Calu3 (cell line): Measurements from ENCODE around the gene TENM4. TPM values are rescaled to one million over a fixed set of nuclear protein-coding genes. Genes with fewer than 3 reads are reported as not detected.

Experiments used
- BruUV-seq: library from RNA; stranded (reverse); fragments of 400-500 nt; replicated peaks from 2 replicates; lab custom pipeline; 2021; lab: Mats Ljungman, UMichigan
- CTCF ChIA-PET: fragments of 300-600 bp; sonication (Branson Sonifier 250); formaldehyde crosslinking; loops from one replicate; lab custom pipeline; 2022; ENCODE audit warnings: antibody characterized with exemption; lab: Charles Lee
- DNase-seq: peaks from one replicate; pipeline ENCODE4 v3.0.0; 2022
- H3K27ac Mint-ChIP-seq: one replicate; pipeline ENCODE4 v1.8.0; 2022; ENCODE audit warnings: mixed read lengths; ENCODE audit not compliant: unreplicated experiment
- H3K27me3 Mint-ChIP-seq: one replicate; pipeline ENCODE4 v1.8.0; 2022; ENCODE audit warnings: mixed read lengths; ENCODE audit not compliant: unreplicated experiment
- H3K36me3 Mint-ChIP-seq: one replicate; pipeline ENCODE4 v1.8.0; 2022; ENCODE audit warnings: mild to moderate bottlenecking, moderate library complexity, mixed read lengths; ENCODE audit not compliant: insufficient read depth, unreplicated experiment
- H3K4me1 Mint-ChIP-seq: one replicate; pipeline ENCODE4 v1.8.0; 2022; ENCODE audit warnings: mild to moderate bottlenecking, low read depth, mixed read lengths; ENCODE audit not compliant: unreplicated experiment
- H3K4me3 Mint-ChIP-seq: one replicate; pipeline ENCODE4 v1.8.0; 2022; ENCODE audit warnings: mild to moderate bottlenecking, low read depth, moderate library complexity, mixed read lengths; ENCODE audit not compliant: unreplicated experiment
- H3K9me3 Mint-ChIP-seq: one replicate; pipeline ENCODE4 v1.8.0; 2022; ENCODE audit warnings: low read depth, mixed read lengths; ENCODE audit not compliant: unreplicated experiment
- intact Hi-C: fragments of 100-400 bp; cut with micrococcal nuclease; formaldehyde crosslinking; loops from one replicate; pipeline ENCODE4 v1.10.0; 2022; ENCODE audit not compliant: unreplicated experiment
- total RNA-seq: library from RNA; stranded (reverse); gene quantifications from 2 replicates; pipeline ENCODE4 v1.2.3, GENCODE V29; 2022
- TF ChIP-seq, protein P1 (sequence below): fragments of 200-600 bp; IDR thresholded peaks from one replicate; pipeline ENCODE4 v1.8.0; 2022; ENCODE audit warnings: antibody characterized with exemption; ENCODE audit not compliant: unreplicated experiment

Gene TENM4
- total RNA-seq, 1 experiment from 2014 or later, result not detected

DNA sequence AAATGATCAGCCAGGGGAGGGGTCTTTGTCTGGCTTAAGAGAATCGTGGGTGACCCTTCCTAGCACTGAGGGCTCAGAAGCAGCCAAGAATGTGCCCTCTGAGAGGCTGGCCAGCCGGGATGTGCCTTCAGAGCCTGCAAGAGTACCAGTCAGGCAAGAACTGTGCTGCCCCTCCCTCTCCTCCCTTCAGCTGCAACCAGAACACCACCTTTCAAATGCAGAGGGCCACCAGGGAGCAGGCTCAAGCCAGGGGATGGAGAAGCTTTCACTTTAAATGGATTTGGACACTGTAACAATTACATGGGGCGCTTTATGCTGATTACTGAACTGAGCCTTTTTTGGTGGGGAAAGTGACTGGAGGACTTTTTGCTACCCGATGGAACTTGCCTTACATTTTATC is 44.9 kb upstream of the TENM4 start:
- Mint-ChIP-seq H3K36me3 (no peaks in the 10 kb centered on the region), H3K27ac (no peak overlapping the region), H3K27me3 (peaks cover 7% of the 10 kb centered on the region), H3K4me3 (no peak overlapping the region), H3K9me3 (peaks cover 5% of the 10 kb centered on the region), H3K4me1 (no peaks in the 10 kb centered on the region)
- no peak for DNase-seq
- CTCF ChIA-PET, result no interaction called here
- TF ChIP-seq, protein P1, sequence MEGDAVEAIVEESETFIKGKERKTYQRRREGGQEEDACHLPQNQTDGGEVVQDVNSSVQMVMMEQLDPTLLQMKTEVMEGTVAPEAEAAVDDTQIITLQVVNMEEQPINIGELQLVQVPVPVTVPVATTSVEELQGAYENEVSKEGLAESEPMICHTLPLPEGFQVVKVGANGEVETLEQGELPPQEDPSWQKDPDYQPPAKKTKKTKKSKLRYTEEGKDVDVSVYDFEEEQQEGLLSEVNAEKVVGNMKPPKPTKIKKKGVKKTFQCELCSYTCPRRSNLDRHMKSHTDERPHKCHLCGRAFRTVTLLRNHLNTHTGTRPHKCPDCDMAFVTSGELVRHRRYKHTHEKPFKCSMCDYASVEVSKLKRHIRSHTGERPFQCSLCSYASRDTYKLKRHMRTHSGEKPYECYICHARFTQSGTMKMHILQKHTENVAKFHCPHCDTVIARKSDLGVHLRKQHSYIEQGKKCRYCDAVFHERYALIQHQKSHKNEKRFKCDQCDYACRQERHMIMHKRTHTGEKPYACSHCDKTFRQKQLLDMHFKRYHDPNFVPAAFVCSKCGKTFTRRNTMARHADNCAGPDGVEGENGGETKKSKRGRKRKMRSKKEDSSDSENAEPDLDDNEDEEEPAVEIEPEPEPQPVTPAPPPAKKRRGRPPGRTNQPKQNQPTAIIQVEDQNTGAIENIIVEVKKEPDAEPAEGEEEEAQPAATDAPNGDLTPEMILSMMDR, result no peak
- intact Hi-C loops, result no loop called here
- no TSS peak for BruUV-seq

DNA sequence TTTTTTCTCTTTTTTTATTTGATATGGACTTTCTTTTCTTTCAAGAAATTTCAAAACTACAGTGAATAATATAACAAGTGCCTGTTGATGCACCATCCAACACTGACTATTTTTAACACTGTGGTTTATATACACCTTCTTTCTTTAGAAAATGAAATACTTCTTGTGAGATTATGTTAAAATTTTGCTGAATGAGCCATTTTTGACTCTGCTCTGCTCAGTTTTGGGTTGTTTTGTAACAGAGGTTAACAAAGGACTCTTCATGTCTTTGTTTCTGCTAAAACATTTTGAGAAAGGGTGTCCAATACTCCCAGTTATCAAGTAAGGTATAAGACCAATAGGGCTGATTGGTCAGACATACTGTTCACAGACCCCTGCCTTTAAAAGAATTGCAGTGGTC is 44.0 kb upstream of the TENM4 start:
- CTCF ChIA-PET, result no interaction called here
- intact Hi-C loops, result no loop called here
- TF ChIP-seq, protein P1, result no peak
- Mint-ChIP-seq H3K4me3 (no peak overlapping the region), H3K36me3 (no peaks in the 10 kb centered on the region), H3K4me1 (no peaks in the 10 kb centered on the region), H3K27me3 (no peaks in the 10 kb centered on the region), H3K27ac (no peak overlapping the region), H3K9me3 (peaks cover 5% of the 10 kb centered on the region)
- no TSS peak for BruUV-seq
- DNase-seq, result no peak

DNA sequence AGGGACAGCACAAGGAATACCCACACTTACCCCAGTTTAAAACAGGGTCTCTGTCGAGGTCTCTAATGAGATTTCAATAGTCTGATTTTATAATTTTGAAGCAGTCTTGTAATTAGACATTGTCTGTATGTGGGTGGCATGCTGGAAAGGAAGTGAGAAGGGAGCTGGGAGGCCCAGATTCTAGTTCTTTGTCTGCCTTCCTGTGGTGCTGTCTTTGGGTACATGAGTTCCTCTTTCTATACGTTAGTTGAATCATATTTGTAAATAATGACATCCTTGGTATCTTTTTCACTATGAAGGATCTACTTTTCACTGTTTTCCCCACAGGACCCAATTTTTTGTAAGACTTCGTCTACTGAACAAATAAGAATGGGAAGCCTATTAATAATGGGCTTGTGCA is 42.0 kb upstream of the TENM4 start:
- DNase-seq, result no peak
- Mint-ChIP-seq H3K27me3 (no peaks in the 10 kb centered on the region), H3K27ac (no peak overlapping the region), H3K4me3 (no peak overlapping the region), H3K36me3 (no peaks in the 10 kb centered on the region), H3K4me1 (no peaks in the 10 kb centered on the region), H3K9me3 (peaks cover 5% of the 10 kb centered on the region)
- intact Hi-C loops, result no loop called here
- BruUV-seq, result no TSS peak
- CTCF ChIA-PET, result no interaction called here
- TF ChIP-seq, protein P1, result no peak

DNA sequence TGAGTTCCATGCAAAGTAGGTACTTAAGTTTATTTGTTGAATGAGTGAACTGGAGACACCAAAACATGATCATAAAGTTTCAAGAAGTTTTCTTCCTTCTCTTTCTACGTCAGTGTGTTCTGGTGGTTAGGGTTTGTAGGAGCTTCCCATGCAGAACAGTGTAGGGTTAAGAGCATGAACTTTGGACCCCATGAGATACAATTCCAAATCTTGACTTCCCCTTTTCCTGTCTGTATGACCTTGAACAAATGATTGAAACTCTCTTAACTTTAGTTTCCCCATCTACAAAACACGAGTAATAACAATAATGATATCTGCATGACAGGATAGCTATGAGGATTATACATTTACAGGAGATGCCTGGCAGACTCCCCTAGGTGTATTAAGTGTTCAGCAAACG is 41.0 kb upstream of the TENM4 start:
- CTCF ChIA-PET, result no interaction called here
- H3K4me3 Mint-ChIP-seq, result no peak overlapping the region
- TF ChIP-seq, protein P1, result no peak
- H3K27ac Mint-ChIP-seq, result no peak overlapping the region
- no peaks in the 10 kb centered on the region for H3K27me3 Mint-ChIP-seq
- peaks cover 6% of the 10 kb centered on the region for H3K9me3 Mint-ChIP-seq
- H3K36me3 Mint-ChIP-seq, result no peaks in the 10 kb centered on the region
- H3K4me1 Mint-ChIP-seq, result no peaks in the 10 kb centered on the region
- no peak for DNase-seq
- BruUV-seq, result no TSS peak
- intact Hi-C loops, result no loop called here
